B cell (primary cell): Measurements from ENCODE around the gene SFTPA2. TPM values are rescaled to one million over a fixed set of nuclear protein-coding genes. Genes with fewer than 3 reads are reported as not detected.

Experiments
- ATAC-seq: fragments of 200-7000 bp; cut with Tn5 transposase; one replicate; pipeline ENCODE4 v1.10.0; 2021; ENCODE audit warnings: low read depth, mild to moderate bottlenecking, moderate number of reproducible peaks, moderate library complexity
- CTCF ChIA-PET: fragments of 350-600 bp; sonication (Branson Sonifier 250); formaldehyde crosslinking; loops from one replicate; lab custom pipeline; 2021; ENCODE audit warnings: antibody characterized with exemption, inconsistent platforms; lab: Charles Lee
- POLR2A ChIA-PET: fragments of 350-600 bp; sonication (Branson Sonifier 250); formaldehyde crosslinking; loops from one replicate; lab custom pipeline; 2021; ENCODE audit warnings: antibody characterized with exemption; lab: Charles Lee
- DNase-seq: peaks from one replicate; pipeline ENCODE4 v3.0.0; 2013
- H2AFZ ChIP-seq: 2 replicates; pipeline ENCODE4 v1.6.1; 2012; ENCODE audit warnings: mild to moderate bottlenecking, low read depth, low read length; ENCODE audit not compliant: insufficient read depth, poor library complexity, severe bottlenecking
- H3K27ac ChIP-seq, 2 donors: 1 replicate in 1 of 2; 2 replicates in 1 of 2; pipeline ENCODE4 v1.5.1; 2012 to 2013; ENCODE audit warnings: low read length in 2 of 2, mild to moderate bottlenecking in 2 of 2, moderate library complexity in 1 of 2
- H3K27me3 ChIP-seq, 4 experiments: fragments of 200-600 bp in 1 of 4; sonication (generic) in 1 of 4; replicated peaks in 1 of 4; 1 replicate in 2 of 4; 2 replicates in 2 of 4; pipeline versions ENCODE4 v1.6.1 to v1.7.0; 2013 to 2016; ENCODE audit warnings: low read length in 3 of 4, mild to moderate bottlenecking in 2 of 4, mixed read lengths in 1 of 4, moderate library complexity in 1 of 4; ENCODE audit not compliant: insufficient read depth in 4 of 4, control insufficient read depth in 3 of 4; ENCODE audit errors: control extremely low read depth in 1 of 4
- H3K36me3 ChIP-seq, 2 experiments: replicated peaks in 1 of 2; 1 replicate in 1 of 2; 2 replicates in 1 of 2; pipeline versions ENCODE4 v1.6.1 to v1.7.1; 2013; ENCODE audit warnings: low read length in 1 of 2; ENCODE audit not compliant: insufficient read depth in 2 of 2, control insufficient read depth in 1 of 2; ENCODE audit errors: control extremely low read depth in 1 of 2, extremely low read depth in 1 of 2
- H3K4me1 ChIP-seq, 2 donors: fragments of 200-600 bp in 1 of 2; sonication (generic) in 1 of 2; 1 replicate in 1 of 2; 2 replicates in 1 of 2; pipeline versions ENCODE4 v1.5.1 to v1.6.1; 2013 to 2017; ENCODE audit warnings: low read length in 2 of 2; ENCODE audit not compliant: control insufficient read depth in 2 of 2, insufficient read depth in 2 of 2
- H3K4me2 ChIP-seq: replicated peaks from 2 replicates; pipeline ENCODE3; 2012; ENCODE audit warnings: mild to moderate bottlenecking, low read depth, low read length; ENCODE audit not compliant: poor library complexity, severe bottlenecking
- H3K4me3 ChIP-seq, 5 experiments: fragments of 200-600 bp in 1 of 5; sonication (generic) in 1 of 5; 1 replicate in 3 of 5; 2 replicates in 2 of 5; pipeline versions ENCODE4 v1.5.1 to v1.7.0; 2011 to 2016; ENCODE audit warnings: low read length in 4 of 5, mild to moderate bottlenecking in 4 of 5, low read depth in 2 of 5, control low read depth in 1 of 5, moderate library complexity in 1 of 5; ENCODE audit not compliant: insufficient read depth in 1 of 5; ENCODE audit errors: control extremely low read depth in 1 of 5, extremely low read depth in 1 of 5
- H3K79me2 ChIP-seq: fragments of 200-600 bp; sonication (generic); one replicate; pipeline ENCODE4 v1.6.0; 2016; ENCODE audit warnings: low read length; ENCODE audit not compliant: control insufficient read depth, insufficient read depth
- H3K9ac ChIP-seq: fragments of 200-600 bp; sonication (generic); 2 replicates; pipeline ENCODE4 v1.6.1; 2017; ENCODE audit warnings: mild to moderate bottlenecking, low read length, moderate library complexity
- H3K9me3 ChIP-seq, 3 donors: one replicate each; pipeline versions ENCODE4 v1.6.1 to v1.7.1; 2013; ENCODE audit warnings: low read length in 2 of 3; ENCODE audit not compliant: control insufficient read depth in 2 of 3, insufficient read depth in 1 of 3; ENCODE audit errors: control extremely low read depth in 1 of 3
- H4K20me1 ChIP-seq: 2 replicates; pipeline ENCODE4 v1.6.0; 2012; ENCODE audit warnings: mild to moderate bottlenecking, low read length; ENCODE audit not compliant: insufficient read depth, control insufficient read depth, poor library complexity, severe bottlenecking
- H3K27ac Mint-ChIP-seq: one replicate; pipeline ENCODE4 v1.8.0; 2021; ENCODE audit warnings: mixed read lengths
- H3K27me3 Mint-ChIP-seq: one replicate; pipeline ENCODE4 v1.8.0; 2021; ENCODE audit warnings: mixed read lengths
- H3K4me1 Mint-ChIP-seq: one replicate; pipeline ENCODE4 v1.8.0; 2021; ENCODE audit warnings: mixed read lengths
- H3K4me3 Mint-ChIP-seq: one replicate; pipeline ENCODE4 v1.8.0; 2021; ENCODE audit warnings: mixed read lengths
- H3K9me3 Mint-ChIP-seq: one replicate; pipeline ENCODE4 v1.8.0; 2022; ENCODE audit warnings: mixed read lengths; ENCODE audit not compliant: insufficient read depth
- CTCF ChIP-seq: fragments of 200-600 bp; IDR thresholded peaks from one replicate; pipeline ENCODE4 v1.8.0; 2022; ENCODE audit warnings: antibody characterized with exemption, mild to moderate bottlenecking
- EZH2 ChIP-seq: IDR thresholded peaks from 2 replicates; pipeline ENCODE4 v1.6.1; 2012; ENCODE audit warnings: borderline replicate concordance, low read depth, mild to moderate bottlenecking, moderate library complexity, low read length; ENCODE audit not compliant: insufficient read depth, poor library complexity, severe bottlenecking
- WGBS: methylation state at CpG from one replicate; pipeline ENCODE4 v1.1.5; 2013; ENCODE audit warnings: missing lambda C conversion rate; ENCODE audit not compliant: insufficient coverage; 5-methylcytosine and 5-hydroxymethylcytosine counted together
- intact Hi-C: fragments of 100-400 bp; cut with micrococcal nuclease; formaldehyde crosslinking; loops from one replicate; pipeline ENCODE4 v1.10.0; 2022
- polyA plus RNA-seq: library from polyadenylated mRNA; depleted of rRNA; stranded (reverse); fragments of >200 nt; gene quantifications from 2 replicates; pipeline ENCODE4 v1.2.3, GENCODE V29; 2012
- total RNA-seq, 2 donors: library from RNA; stranded (reverse); fragments of 120-200 nt in 1 of 2; gene quantifications; 1 replicate in 1 of 2; 2 replicates in 1 of 2; pipeline versions ENCODE4 v1.2.3 to v1.2.4, GENCODE V29; 2013 to 2022

Gene SFTPA2
- total and polyA plus RNA-seq, 2 donors (not counting 1 experiment from before 2014, with no cell fraction given), result not detected

GRCh38 chr10:79563426-79563825 lies 3.2 kb upstream of the SFTPA2 start:
- Histone ChIP-seq H3K9ac (no peak overlapping the region), H3K36me3 (no peaks in the 10 kb centered on the region), H3K4me3 (no peak overlapping the region), H3K27me3 (peaks cover 0 to 10% (median 7%) of the 10 kb centered on the region in 4 experiments), H3K27ac (no peak overlapping the region), H2AFZ (no peak overlapping the region), H3K79me2 (no peaks in the 10 kb centered on the region), H4K20me1 (no peaks in the 10 kb centered on the region), H3K4me2 (no peak overlapping the region), H3K4me1 (no peaks in the 10 kb centered on the region), H3K9me3 (no peaks in the 10 kb centered on the region)
- H3K27ac Mint-ChIP-seq, result no peak overlapping the region
- H3K9me3 Mint-ChIP-seq, result no peaks in the 10 kb centered on the region
- H3K4me1 Mint-ChIP-seq, result peaks cover 3% of the 10 kb centered on the region
- H3K27me3 Mint-ChIP-seq, result peaks cover 39% of the 10 kb centered on the region
- ChIA-PET CTCF (interaction anchor here (1.2 kb wide), 1 partner anchor 366 kb away, joined by 3 read pairs; no protein-coding TSS in a partner anchor), POLR2A (no interaction called here)
- DNase-seq, result no peak
- ATAC-seq, result no peak
- WGBS, result 57% methylated on average over 2 of the region's 4 CpGs
- TF ChIP-seq EZH2, result no peak
- no peak for TF ChIP-seq CTCF
- no peak overlapping the region for H3K4me3 Mint-ChIP-seq
- intact Hi-C loops, result no loop called here

GRCh38 chr10:79562135-79562756 lies 2.0 kb upstream of the SFTPA2 start:
- Histone ChIP-seq H3K36me3 (no peaks in the 10 kb centered on the region), H2AFZ (peak overlapping the region; percentile 43), H3K4me1 (no peaks in the 10 kb centered on the region), H3K9me3 (no peaks in the 10 kb centered on the region), H3K27ac (no peak overlapping the region), H3K27me3 (peaks cover 0 to 9% (median 5%) of the 10 kb centered on the region in 4 experiments), H3K4me2 (no peak overlapping the region), H4K20me1 (no peaks in the 10 kb centered on the region), H3K9ac (no peak overlapping the region), H3K4me3 (no peak overlapping the region), H3K79me2 (no peaks in the 10 kb centered on the region)
- DNase-seq (peak; percentile 53), ATAC-seq (peak; percentile 41)
- Mint-ChIP-seq H3K4me3 (no peak overlapping the region), H3K9me3 (no peaks in the 10 kb centered on the region), H3K4me1 (peaks cover 3% of the 10 kb centered on the region), H3K27me3 (peaks cover 27% of the 10 kb centered on the region), H3K27ac (no peak overlapping the region)
- ChIA-PET CTCF (no interaction called here), POLR2A (no interaction called here)
- no peak for TF ChIP-seq EZH2
- TF ChIP-seq CTCF, result peak; percentile 69
- WGBS, result 18% methylated on average over 15 of the region's 17 CpGs
- intact Hi-C loops, result no loop called here
